ENCODE measurements around the gene PRSS48.
"Not testable (repeated sequence)": the region's sequence is repeated elsewhere in the genome, so short reads cannot be mapped to it uniquely, and the experiment has no call there.

The PRSS48 gene

DNA sequence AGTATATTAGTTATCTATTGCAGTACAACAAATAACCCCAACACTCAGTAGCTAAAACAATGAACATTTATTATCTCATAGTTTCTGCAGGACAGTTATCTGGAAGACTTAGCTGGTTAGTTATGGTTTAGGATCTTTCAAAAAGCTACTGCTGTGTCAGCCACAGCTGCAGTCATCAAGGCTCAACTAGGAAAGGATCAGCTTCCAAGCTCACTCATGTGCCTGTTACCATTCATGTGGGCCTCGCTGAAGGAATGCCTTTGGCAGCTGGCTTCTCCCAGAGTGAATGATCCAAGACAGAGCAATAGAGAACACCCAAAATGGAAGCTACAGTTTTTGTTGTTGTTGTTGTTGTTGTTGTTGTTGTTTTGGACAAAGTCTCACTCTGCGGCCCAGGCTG lies 13.5 kb upstream of the PRSS48 start:
- DNase-seq (ENCODE audit: low spot score) = no peak

- DNase-seq (ENCODE audit: low spot score) = no peak
These were observed 10.5 kb upstream of the PRSS48 start for GRCh38 chr4:151266497-151266896.

DNA sequence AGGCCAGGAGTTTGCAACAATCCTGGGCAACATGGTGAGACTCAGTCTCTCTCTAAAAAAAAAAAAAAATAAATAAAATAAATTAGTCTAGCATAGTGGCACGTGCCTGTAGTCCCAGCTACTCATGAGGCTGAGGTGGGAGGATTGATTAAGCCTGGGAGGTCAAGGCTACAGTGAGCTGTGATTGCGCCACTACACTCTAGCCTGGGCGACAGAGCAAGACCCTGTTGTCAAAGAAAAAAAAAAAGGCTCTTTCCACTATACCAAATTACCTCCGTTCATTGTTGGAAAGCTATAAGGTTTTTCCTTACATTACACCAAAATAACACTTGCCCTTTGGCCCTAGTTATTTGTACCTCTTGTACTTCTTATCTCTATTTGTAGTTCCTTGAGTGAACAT lies 9.9 kb upstream of the PRSS48 start:
- no peak for DNase-seq (ENCODE audit: low spot score)

- peak; percentile 23 for DNase-seq (ENCODE audit: low spot score)
These were observed 9.0 kb upstream of the PRSS48 start for GRCh38 chr4:151267822-151268535.

GRCh38 chr4:151268905-151269304 lies 8.1 kb upstream of the PRSS48 start:
- not testable (repeated sequence) for DNase-seq (ENCODE audit: low spot score)

GRCh38 chr4:151284534-151285245 lies 7.7 kb downstream of the PRSS48 start:
- DNase-seq (ENCODE audit: low spot score) = no peak

GRCh38 chr4:151287409-151287808 lies 10.4 kb downstream of the PRSS48 start:
- no peak for DNase-seq (ENCODE audit: low spot score)

DNA sequence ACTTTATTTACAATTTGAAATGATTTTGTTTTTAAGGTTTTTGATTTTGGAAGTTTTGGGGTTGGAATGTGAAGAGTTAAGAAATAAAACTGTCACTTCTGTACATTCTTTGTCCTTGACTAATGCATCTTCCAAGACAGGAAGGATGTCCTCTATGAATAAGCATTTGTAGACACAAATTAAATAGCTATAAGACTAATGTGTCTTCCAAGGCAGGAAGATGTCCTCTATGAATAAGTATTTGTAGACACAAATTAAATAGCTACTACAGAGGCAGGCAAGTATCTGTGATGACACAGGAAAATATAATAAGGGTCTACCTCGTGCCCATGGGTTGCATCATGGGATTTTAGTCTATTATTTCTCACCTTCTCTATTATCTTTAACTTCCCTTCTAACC lies 14.5 kb downstream of the PRSS48 start:
- no peak for DNase-seq (ENCODE audit: low spot score)

DNA sequence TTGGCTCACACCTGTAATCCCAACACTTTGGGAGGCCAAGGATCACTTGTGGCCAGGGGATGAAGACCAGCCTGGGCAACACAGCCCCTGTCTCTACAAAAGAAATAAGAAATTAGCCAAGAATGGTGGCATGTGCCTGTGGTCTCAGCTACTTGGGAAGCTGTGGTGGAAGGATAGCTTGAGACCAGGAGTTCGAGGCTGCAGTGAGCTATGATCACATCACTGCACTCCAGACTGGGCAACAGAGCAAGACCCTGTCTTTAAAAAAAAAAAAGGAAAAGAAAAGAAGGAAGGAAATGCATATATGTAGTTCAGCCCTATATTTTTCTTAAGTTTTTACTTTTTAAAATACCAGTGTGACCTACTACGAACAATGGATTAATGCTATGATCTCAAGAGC lies 15.1 kb downstream of the PRSS48 start:
- no peak for DNase-seq (ENCODE audit: low spot score)

DNA sequence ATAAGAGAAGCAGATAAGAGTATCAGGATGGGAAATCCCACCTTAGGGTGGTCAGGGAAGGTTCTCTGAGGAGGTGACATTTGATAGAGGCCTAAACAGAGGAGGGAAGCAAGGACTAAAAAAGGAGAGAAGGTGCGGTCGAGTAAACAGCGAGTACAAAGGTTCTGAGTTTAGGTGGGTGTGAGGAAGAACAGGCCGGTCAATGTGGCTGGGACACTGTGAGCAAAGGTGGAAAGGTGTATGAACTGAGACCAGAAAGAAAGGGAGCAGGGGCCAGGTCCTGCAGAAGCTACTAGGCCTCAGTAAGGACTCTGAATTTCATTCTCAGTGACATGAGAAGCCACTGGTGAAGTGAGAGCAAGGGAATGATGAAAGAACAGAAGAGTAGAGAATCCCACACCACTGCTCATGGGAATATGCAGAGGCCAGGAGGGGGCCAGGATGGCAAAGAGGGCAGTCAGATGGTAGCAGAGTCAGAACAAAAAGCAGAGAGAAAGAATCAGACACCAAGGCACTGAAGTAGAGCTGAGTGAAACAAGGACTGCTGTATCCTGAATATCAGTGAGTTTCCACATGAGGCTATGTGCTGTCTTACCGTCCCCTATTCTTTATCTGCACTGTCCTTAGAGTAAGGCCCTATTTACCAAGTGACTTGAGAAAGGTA lies 18.0 kb downstream of the PRSS48 start:
- no peak for DNase-seq (ENCODE audit: low spot score)

- no peak for DNase-seq (ENCODE audit: low spot score)
These were observed 19.3 kb downstream of the PRSS48 start for GRCh38 chr4:151296227-151296626.

GRCh38 chr4:151297170-151297569 lies 20.2 kb downstream of the PRSS48 start:
- DNase-seq (ENCODE audit: low spot score) = no peak

DNA sequence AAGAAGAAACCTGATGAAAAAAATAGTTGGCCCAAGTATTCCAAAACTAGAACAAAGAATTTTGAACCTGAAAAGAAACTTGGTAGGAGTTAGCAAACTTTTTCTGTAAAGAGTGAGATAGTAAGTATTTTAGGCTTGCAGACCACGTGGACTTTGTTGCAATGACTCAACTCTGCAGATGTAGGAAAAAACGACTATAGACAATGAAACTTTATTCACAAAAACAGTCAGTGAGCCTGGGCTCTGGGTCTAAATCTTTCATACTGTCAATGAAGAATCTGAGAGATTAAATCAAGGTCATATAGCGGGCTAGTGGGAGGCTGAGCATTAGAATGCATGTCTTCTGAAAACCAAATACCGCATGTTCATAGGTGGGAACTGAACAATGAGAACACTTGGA lies 25.5 kb downstream of the PRSS48 start:
- no peak for DNase-seq (ENCODE audit: low spot score)

DNA sequence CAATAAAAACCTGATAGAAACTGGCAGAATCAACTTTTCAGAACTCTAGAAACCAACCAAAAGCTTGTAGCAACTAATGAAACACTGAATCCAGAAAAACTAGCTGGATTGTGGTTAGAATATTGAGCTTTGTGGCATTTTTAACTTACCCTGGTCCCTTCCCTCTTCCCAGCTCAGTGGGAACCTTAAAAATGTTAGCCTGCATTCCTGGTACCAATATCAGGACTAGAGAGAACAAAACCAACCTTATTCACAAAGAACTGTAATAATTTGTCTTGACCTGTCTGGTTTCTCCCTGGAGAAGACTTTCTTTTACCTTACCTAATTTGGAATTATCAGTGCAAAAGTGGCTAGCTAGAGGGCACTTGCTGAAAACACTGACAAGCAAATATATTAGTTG lies 27.3 kb downstream of the PRSS48 start:
- DNase-seq (ENCODE audit: low spot score) = no peak

- DNase-seq (ENCODE audit: low spot score) = no peak
These were observed 27.8 kb downstream of the PRSS48 start for GRCh38 chr4:151304755-151305154.

- no peak for DNase-seq (ENCODE audit: low spot score)
These were observed 33.3 kb downstream of the PRSS48 start for GRCh38 chr4:151310124-151310728.

DNA sequence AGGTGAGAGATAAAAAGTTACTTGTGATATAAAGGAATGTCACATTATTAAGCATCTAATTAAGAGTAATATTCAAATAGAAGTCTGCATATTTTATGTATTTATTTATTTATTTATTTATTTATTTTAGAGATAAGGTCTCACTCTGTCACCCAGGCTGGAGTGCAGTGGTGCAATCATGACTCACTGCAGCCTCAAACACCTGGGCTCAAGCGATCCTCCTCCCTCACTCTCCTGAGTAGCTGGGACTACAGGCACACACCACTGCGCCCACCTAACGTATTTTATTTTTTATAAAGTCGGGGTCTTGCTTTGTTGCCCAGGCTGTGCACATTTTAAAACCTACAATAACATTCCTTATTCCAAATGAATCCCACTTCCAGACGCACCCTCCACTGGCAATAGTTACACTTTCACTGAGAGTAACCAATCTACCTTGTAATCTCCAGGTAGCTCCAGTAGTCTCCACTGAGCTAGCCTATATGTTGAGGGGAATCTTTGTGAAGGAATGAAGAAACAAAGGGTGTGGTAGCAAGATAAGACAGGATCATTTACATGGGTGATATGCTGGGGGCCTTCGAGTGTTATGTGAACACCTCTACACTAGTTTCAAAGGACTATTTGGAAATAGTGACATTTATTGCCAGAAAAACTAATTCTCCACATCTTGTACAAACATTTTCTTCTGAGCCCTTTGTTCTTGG lies 36.5 kb downstream of the PRSS48 start:
- DNase-seq (ENCODE audit: low spot score) = no peak

DNA sequence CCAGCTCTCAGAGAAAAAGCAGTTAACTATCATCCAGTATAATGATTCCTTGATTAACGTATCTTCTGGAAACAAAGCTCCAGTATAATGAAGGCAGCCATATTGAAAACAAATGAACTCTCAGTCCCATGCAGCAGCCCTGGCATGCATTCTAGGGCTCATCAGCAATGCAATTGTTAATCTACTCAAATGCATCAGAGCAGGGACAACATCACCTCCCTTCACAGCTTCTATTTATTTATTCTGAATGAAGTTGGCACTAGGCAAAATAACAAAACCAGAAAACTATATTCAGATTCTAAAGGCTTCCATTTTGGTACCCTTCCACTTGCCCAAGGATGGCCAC lies 37.0 kb downstream of the PRSS48 start:
- no peak for DNase-seq (ENCODE audit: low spot score)

- DNase-seq (ENCODE audit: low spot score) = no peak
These were observed 37.5 kb downstream of the PRSS48 start for GRCh38 chr4:151314479-151314878.

DNA sequence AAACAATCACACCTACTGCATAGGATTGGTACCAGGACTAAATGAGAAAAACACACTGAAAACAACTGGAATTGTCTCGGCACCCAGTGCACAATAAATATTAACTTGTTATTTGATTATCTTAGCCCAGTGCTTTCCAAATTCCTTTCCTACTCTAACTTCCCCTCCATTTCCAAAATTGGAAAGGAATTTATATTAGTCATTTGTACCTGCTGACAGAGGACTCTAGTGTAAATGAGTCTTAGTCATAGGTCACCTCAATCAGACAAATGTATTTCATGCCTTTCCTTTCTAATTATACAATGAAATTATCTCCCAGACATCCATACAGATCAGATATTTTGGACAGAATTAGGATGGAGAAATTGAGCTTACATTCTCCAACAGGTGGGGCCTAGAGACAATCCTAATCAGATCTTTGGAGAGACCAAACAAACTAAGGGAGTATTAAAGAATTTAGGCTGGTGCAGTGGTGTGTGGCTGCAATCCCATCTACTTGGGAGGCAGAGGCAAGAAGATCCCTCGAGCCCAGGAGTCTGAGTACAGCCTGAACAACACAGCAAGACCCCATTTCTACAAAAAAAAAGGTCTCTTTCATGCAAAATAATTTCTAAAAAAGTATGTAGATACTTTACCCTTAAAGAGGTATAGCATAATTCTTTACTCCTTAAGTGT lies 38.4 kb downstream of the PRSS48 start:
- DNase-seq (ENCODE audit: low spot score) = no peak

- DNase-seq (ENCODE audit: low spot score) = no peak
These were observed 39.7 kb downstream of the PRSS48 start for GRCh38 chr4:151316645-151317044.

All from HuH-7 (cell line).